GM10248 (cell line): Measurements from ENCODE around the gene HOXC11.

Experiments
- CTCF ChIA-PET: fragments of 300-600 bp; sonication (Branson Sonifier 250); formaldehyde crosslinking; extraction: SDS; loops from one replicate; lab custom pipeline; 2021; ENCODE audit warnings: antibody characterized with exemption; lab: Yijun Ruan, JAX
- POLR2A ChIA-PET: fragments of 350-650 bp; sonication (Branson Sonifier 250); formaldehyde crosslinking; extraction: SDS; loops from one replicate; lab custom pipeline; 2020; ENCODE audit warnings: antibody characterized with exemption; lab: Yijun Ruan, JAX
- DNase-seq: peaks from one replicate; pipeline ENCODE4 v3.0.0; 2012; ENCODE audit errors: extremely low spot score
- CTCF ChIP-seq: IDR thresholded peaks from 2 replicates; pipeline ENCODE4 v1.5.1; 2012; ENCODE audit warnings: mild to moderate bottlenecking, low read depth; ENCODE audit errors: extremely low read depth, missing control alignments, control extremely low read depth

Gene HOXC11

GRCh38 chr12:53982648-53983567, 10.0 kb downstream of the HOXC11 start:
- no peak for TF ChIP-seq CTCF
- CTCF ChIA-PET, result interaction anchor here (1.3 kb wide), 1 partner anchor 224 kb away, joined by 3 read pairs; no protein-coding TSS in a partner anchor
- no peak for DNase-seq
- POLR2A ChIA-PET, result no interaction called here

GRCh38 chr12:53983568-53983949, 10.6 kb downstream of the HOXC11 start:
- no peak for DNase-seq
- no peak for TF ChIP-seq CTCF
- ChIA-PET CTCF (interaction anchor here (0.8 to 5.5 kb wide), 3 partner anchors 10 to 212 kb away, joined by 3 to 61 read pairs (median 9); partner anchors contain the start of gene HOXC8), POLR2A (no interaction called here)

GRCh38 chr12:53983950-53984572, 11.1 kb downstream of the HOXC11 start:
- POLR2A ChIA-PET, result no interaction called here

GRCh38 chr12:53984901-53985691, 12.2 kb downstream of the HOXC11 start, which contains the start of gene HOXC10:
TSS of gene HOXC10 (plus strand) at chr12:53985146. CDS start at chr12:53985260, 114 bp downstream.
- CTCF ChIA-PET, result interaction anchor here (0.6 to 5.6 kb wide), 27 partner anchors 12 to 236 kb away, joined by 3 to 74 read pairs (median 4); partner anchors contain the start of genes HOXC12, HOXC5, HOXC8 and HOXC9
- peak; percentile 71 for TF ChIP-seq CTCF
- DNase-seq, result peak; percentile 87
- POLR2A ChIA-PET, result no interaction called here

More at GRCh38 chr12:53983950-53984572, 11.1 kb downstream of the HOXC11 start:
- no peak for DNase-seq
- no peak for TF ChIP-seq CTCF
- CTCF ChIA-PET, result interaction anchor here (0.8 to 5.6 kb wide), 13 partner anchors 9 to 230 kb away, joined by 3 to 74 read pairs (median 9); partner anchors contain the start of gene HOXC8

GRCh38 chr12:53985692-53985993, 12.7 kb downstream of the HOXC11 start:
- ChIA-PET CTCF (interaction anchor here (0.7 to 5.6 kb wide), 20 partner anchors 11 to 235 kb away, joined by 3 to 74 read pairs (median 6); partner anchors contain the start of genes HOXC8 and HOXC9), POLR2A (no interaction called here)
- DNase-seq, result no peak
- TF ChIP-seq CTCF, result no peak
